Left lung (tissue), 10 donors: ENCODE data around the gene FXN. TPM values are rescaled to one million over a fixed set of nuclear protein-coding genes. Genes with fewer than 3 reads are reported as not detected.

Experiments used
- ATAC-seq: fragments of 200-7000 bp; cut with Tn5 transposase; one replicate; pipeline ENCODE4 v1.9.1; 2020; ENCODE audit warnings: moderate library complexity
- DNase-seq, 4 donors: peaks; one replicate each; pipeline ENCODE4 v3.0.0-alpha.2; 2013 to 2020
- H3K27ac ChIP-seq, 2 donors: fragments of 200-600 bp; sonication (generic) in 1 of 2; one replicate each; pipeline versions ENCODE4 v1.5.0 to v1.8.0; 2020 to 2021
- H3K27me3 ChIP-seq, 2 donors: fragments of 200-600 bp; sonication (generic) in 1 of 2; one replicate each; pipeline versions ENCODE4 v1.5.0 to v1.8.0; 2020 to 2021
- H3K36me3 ChIP-seq, 2 donors: fragments of 200-600 bp; sonication (generic) in 1 of 2; one replicate each; pipeline versions ENCODE4 v1.5.0 to v1.8.0; 2020 to 2021
- H3K4me1 ChIP-seq, 2 donors: fragments of 200-600 bp; one replicate each; pipeline ENCODE4 v1.8.0; 2021
- H3K4me3 ChIP-seq, 2 donors: fragments of 200-600 bp; sonication (generic) in 1 of 2; one replicate each; pipeline versions ENCODE4 v1.5.0 to v1.8.0; 2020 to 2021; ENCODE audit warnings: mild to moderate bottlenecking in 1 of 2
- H3K9me3 ChIP-seq, 2 donors: fragments of 200-600 bp; sonication (generic) in 1 of 2; one replicate each; pipeline versions ENCODE4 v1.5.0 to v1.8.0; 2020 to 2021
- CTCF ChIP-seq, 2 donors: fragments of 200-600 bp; sonication (generic) in 1 of 2; IDR thresholded peaks; one replicate each; pipeline versions ENCODE4 v1.5.0 to v1.8.0; 2021; ENCODE audit warnings: antibody characterized with exemption in 2 of 2
- intact Hi-C, 2 donors: fragments of 100-400 bp; cut with DNase I; formaldehyde crosslinking; loops; one replicate each; pipeline versions ENCODE4 v1.11.2 to v1.14.2; 2022
- polyA plus RNA-seq, 6 donors: library from polyadenylated mRNA; unstranded; fragments of 120-200 nt; gene quantifications; one replicate each; pipeline ENCODE4 v1.2.1, GENCODE V29; 2013; ENCODE audit not compliant: insufficient read length in 6 of 6
- total RNA-seq, 2 donors: library from RNA; stranded (reverse); fragmentation: NEBNext Ultra II Directional; extraction: Animal tissue kit (Norgen Biotek cat#: 25700); gene quantifications; one replicate each; pipeline ENCODE4 v1.2.1, GENCODE V29; 2021
- donor health status: DM: no; HTN: yes; CAD: no.
- donor health status: DM: no; HTN: no; CAD: no.

Gene FXN
- total and polyA plus RNA-seq, 8 donors, result 11.0 to 24.2 (median 22.3) TPM

GRCh38 chr9:69136185-69136584, 100.6 kb downstream of the FXN start:
- Histone ChIP-seq H3K4me3 (no peak overlapping the region), H3K27ac (no peak overlapping the region), H3K36me3 (no peaks in the 10 kb centered on the region), H3K9me3 (no peaks in the 10 kb centered on the region), H3K27me3 (no peaks in the 10 kb centered on the region), H3K4me1 (peaks cover 5 to 7% of the 10 kb centered on the region in 2 donors)
- ATAC-seq (no peak), DNase-seq (no peak)
- no peak for TF ChIP-seq CTCF (IDR thresholded peaks at IDR 0.05)
- intact Hi-C loops, result no loop called here

GRCh38 chr9:69136779-69137178, 101.2 kb downstream of the FXN start:
- ATAC-seq, result no peak
- H3K27me3 ChIP-seq, result no peaks in the 10 kb centered on the region
- DNase-seq, result no peak
- intact Hi-C loops, result no loop called here
- H3K4me1 ChIP-seq, result peaks cover 0 to 6% of the 10 kb centered on the region in 2 donors
- H3K27ac ChIP-seq, result peak overlapping the region in 1 of 2 donors; percentile 55
- H3K9me3 ChIP-seq, result no peaks in the 10 kb centered on the region
- no peak for TF ChIP-seq CTCF (IDR thresholded peaks at IDR 0.05)
- H3K4me3 ChIP-seq, result no peak overlapping the region
- H3K36me3 ChIP-seq, result no peaks in the 10 kb centered on the region

- H3K27me3 ChIP-seq, result no peaks in the 10 kb centered on the region
- intact Hi-C loops, result no loop called here
- DNase-seq (no peak), ATAC-seq (no peak)
- no peaks in the 10 kb centered on the region for H3K36me3 ChIP-seq
- H3K4me1 ChIP-seq, result peaks cover under 1 to 1% of the 10 kb centered on the region in 2 donors
- H3K27ac ChIP-seq, result no peak overlapping the region
- no peak overlapping the region for H3K4me3 ChIP-seq
- TF ChIP-seq CTCF (IDR thresholded peaks at IDR 0.05), result no peak
- no peaks in the 10 kb centered on the region for H3K9me3 ChIP-seq
Measured at GRCh38 chr9:69137311-69137710, 101.8 kb downstream of the FXN start.

GRCh38 chr9:69139596-69139995, 104.0 kb downstream of the FXN start:
- H3K27ac ChIP-seq, result no peak overlapping the region
- DNase-seq, result no peak
- no peaks in the 10 kb centered on the region for H3K27me3 ChIP-seq
- H3K9me3 ChIP-seq, result no peaks in the 10 kb centered on the region
- intact Hi-C loops, result no loop called here
- no peak overlapping the region for H3K4me3 ChIP-seq
- H3K4me1 ChIP-seq, result peaks cover 0 to 7% of the 10 kb centered on the region in 2 donors
- TF ChIP-seq CTCF (IDR thresholded peaks at IDR 0.05), result no peak
- ATAC-seq, result no peak
- no peaks in the 10 kb centered on the region for H3K36me3 ChIP-seq

DNA sequence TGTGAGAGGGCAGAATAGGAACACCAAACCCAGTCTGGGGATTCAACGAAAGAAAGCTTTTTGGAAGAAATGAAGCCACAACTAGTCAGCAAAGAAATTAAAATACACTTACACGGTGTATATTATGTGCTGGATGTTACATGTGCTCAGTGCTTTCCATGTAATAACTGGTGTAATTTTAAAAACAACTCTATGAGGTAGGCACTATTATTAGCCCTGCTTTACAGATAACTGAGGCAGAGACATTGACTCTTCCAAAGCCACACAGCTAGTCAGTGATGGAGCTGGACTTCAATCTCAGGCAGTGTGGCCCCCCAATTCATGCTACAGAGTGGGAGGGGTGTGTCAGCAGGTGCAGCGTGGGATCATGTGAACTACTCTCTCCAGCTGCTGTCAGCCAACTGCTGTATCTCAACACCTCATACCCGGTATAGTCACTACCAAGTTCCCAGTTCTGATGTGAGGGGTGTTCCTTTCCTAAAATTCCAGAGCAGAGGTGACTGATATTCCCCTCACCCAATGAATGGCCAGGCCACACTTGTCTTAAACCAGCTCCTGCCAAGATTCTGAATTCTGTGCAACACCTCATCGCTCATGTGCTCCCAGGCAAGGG, 104.7 kb downstream of the FXN start:
- Histone ChIP-seq H3K27me3 (no peaks in the 10 kb centered on the region), H3K27ac (no peak overlapping the region), H3K9me3 (no peaks in the 10 kb centered on the region), H3K4me1 (peaks cover 0 to 7% of the 10 kb centered on the region in 2 donors), H3K36me3 (no peaks in the 10 kb centered on the region), H3K4me3 (no peak overlapping the region)
- no peak for ATAC-seq
- intact Hi-C loops, result no loop called here
- no peak for TF ChIP-seq CTCF (IDR thresholded peaks at IDR 0.05)
- no peak for DNase-seq
